AG09319 (cell line): ENCODE data around the gene SLC11A1.

Experiments
- DNase-seq: peaks from one replicate; pipeline ENCODE4 v3.0.0-alpha.2; 2010; ENCODE audit warnings: low read depth; ENCODE audit errors: extremely low read depth
- TF ChIP-seq, protein P1 (sequence below): IDR thresholded peaks from 2 replicates; pipeline ENCODE4 v1.5.1; 2011; ENCODE audit warnings: low read depth, mild to moderate bottlenecking, inconsistent platforms, low read length, moderate library complexity

The SLC11A1 gene

DNA sequence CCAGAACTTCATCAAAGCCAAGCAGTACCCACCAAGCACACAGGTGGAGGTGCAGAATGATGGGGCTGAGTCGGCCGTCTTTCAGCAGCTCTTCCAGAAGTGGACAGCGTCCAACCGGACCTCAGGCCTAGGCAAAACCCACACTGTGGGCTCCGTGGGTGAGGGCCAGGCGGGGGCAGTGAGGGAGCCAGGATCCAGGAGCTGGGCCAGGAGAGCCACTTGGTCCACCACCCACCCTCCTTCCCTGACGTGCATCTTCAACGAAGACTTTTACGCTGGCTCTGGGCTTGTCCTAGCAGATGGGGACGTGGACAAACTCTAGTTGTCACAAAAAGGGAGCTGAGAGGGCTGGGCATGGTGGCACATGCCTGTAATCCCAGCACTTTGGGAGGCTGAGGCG is 48.6 kb downstream of the SLC11A1 start:
- TF ChIP-seq, protein P1, sequence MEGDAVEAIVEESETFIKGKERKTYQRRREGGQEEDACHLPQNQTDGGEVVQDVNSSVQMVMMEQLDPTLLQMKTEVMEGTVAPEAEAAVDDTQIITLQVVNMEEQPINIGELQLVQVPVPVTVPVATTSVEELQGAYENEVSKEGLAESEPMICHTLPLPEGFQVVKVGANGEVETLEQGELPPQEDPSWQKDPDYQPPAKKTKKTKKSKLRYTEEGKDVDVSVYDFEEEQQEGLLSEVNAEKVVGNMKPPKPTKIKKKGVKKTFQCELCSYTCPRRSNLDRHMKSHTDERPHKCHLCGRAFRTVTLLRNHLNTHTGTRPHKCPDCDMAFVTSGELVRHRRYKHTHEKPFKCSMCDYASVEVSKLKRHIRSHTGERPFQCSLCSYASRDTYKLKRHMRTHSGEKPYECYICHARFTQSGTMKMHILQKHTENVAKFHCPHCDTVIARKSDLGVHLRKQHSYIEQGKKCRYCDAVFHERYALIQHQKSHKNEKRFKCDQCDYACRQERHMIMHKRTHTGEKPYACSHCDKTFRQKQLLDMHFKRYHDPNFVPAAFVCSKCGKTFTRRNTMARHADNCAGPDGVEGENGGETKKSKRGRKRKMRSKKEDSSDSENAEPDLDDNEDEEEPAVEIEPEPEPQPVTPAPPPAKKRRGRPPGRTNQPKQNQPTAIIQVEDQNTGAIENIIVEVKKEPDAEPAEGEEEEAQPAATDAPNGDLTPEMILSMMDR = no peak

DNA sequence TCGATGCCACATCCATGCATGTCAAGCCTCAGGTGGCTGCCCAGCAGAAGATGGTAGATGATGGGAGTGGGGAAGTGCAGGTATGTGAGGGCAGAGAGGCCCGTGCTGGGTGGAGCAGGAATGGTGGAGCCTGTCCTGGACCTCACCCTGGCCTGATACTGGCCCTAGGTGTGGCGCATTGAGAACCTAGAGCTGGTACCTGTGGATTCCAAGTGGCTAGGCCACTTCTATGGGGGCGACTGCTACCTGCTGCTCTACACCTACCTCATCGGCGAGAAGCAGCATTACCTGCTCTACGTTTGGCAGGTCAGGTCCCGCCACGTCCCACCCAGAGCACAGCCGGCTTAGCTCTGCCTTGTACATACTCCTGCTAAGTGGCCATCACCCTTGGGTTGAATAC is 49.8 kb downstream of the SLC11A1 start:
- DNase-seq = no peak
- TF ChIP-seq, protein P1 = no peak

More for the DNA sequence above, 48.6 kb downstream of the SLC11A1 start:
- no peak for DNase-seq

DNA sequence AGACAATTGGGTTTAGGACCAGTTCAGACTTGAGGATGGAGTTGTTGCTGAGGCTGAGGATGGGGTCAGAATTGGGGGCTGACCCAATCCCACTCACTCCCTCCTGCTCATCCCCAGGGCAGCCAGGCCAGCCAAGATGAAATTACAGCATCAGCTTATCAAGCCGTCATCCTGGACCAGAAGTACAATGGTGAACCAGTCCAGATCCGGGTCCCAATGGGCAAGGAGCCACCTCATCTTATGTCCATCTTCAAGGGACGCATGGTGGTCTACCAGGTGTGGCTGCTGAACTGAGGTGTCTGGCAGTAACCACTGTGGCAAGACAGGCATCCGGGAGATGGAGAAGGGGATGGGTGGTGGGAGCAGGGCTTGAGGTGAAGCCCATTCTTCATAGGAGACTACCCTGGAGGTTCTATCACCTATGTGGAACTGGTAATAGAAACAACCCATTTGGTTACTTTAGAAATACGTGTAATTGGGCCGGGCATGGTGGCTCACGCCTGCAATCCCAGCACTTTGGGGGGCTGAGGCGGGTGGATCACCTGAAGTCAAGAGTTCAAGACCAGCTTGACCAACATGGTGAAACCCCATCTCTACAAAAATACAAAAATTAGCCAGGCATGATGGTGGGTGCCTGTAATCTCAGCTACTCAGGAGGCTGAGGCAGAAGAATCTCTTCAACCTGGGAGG is 50.7 kb downstream of the SLC11A1 start:
- DNase-seq = no peak
- TF ChIP-seq, protein P1 = no peak

DNA sequence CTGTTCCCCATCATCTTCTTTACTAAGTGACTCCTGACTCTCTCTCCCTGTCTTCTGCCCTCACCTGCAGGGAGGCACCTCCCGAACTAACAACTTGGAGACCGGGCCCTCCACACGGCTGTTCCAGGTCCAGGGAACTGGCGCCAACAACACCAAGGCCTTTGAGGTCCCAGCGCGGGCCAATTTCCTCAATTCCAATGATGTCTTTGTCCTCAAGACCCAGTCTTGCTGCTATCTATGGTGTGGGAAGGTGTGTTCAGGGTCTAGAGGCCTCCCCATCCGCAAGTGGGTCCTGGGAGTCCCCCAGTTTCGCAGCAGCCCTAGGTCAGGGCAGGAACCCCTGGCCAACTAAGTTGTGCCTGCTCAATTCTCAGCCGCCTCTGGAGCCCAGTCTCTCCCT is 52.4 kb downstream of the SLC11A1 start:
- DNase-seq = no peak
- TF ChIP-seq, protein P1 = no peak

DNA sequence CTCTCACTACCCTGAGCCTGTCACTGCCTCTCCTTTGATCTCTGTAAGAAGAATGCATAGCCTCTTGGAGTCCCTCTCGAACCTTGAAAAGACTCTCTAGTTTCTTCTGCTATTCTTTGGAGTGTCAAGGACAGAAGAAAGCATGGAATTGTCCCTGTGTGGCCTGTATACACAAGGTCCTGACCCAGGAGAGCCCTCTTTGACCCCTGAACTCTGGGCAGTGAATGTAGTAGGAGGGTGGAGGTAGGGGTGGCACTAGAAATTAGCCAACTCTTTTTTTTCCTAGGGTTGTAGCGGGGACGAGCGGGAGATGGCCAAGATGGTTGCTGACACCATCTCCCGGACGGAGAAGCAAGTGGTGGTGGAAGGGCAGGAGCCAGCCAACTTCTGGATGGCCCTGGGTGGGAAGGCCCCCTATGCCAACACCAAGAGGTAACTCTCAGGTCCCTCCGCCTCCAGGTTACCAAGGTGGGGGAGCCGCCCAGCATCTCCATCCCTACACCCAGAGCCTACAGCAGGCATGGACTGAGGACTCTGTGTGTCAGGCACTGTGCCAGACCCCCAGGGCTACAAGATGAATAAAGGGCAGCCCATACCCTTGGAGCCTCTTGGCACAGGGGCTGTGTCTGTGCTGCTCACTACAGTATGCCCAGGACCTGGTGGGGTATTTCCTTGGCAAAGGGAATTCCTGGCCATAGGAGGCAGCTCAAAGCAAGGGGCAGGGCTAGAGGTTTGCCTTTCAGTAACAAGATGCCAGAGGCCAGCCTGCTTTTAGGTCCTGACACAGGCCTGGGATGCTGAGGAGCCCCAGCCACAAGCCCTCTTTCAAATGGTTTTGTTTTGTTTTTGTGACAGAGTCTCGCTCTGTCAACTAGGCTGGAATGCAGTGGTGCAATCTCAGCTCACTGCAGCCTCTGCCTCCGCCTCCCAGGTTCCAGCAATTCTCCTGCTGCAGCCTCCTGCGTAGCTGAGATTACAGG is 53.2 kb downstream of the SLC11A1 start:
- DNase-seq = no peak
- TF ChIP-seq, protein P1 = no peak

DNA sequence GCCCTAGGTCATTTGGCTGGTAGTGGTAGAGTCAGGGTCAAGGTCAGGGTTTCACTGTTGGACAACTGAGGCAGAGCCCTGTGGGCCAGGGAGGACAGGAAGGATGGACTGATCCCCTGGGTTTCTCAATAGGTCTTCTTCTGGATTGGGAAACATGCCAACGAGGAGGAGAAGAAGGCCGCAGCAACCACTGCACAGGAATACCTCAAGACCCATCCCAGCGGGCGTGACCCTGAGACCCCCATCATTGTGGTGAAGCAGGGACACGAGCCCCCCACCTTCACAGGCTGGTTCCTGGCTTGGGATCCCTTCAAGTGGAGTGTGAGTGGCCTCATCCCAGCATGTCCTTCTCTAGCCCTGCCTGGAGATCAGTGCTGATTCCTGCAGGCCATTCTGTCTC is 54.9 kb downstream of the SLC11A1 start:
- DNase-seq = no peak
- TF ChIP-seq, protein P1 = no peak

DNA sequence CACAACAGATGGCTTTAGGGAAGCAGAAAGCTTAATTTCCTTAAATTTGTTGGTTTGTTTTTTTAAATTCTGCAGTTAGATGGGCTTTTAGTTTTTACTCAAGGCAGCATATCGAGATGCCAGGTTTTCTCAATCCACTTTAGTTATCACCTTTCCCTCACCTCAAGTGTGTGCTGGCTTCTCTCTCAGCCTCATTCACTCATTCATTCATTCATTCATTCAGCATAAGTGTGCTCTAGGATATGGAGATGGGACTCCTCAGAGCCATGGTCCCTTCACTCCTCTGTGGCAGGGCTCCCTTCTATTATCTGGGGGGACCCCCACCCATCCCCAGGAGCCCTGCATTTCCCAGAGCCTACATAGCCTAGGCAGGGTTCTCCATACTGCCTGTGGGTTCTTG is 55.9 kb downstream of the SLC11A1 start:
- TF ChIP-seq, protein P1 = no peak
- no peak for DNase-seq
